Measurements from ENCODE around the gene CAMTA1. TPM values are rescaled to one million over a fixed set of nuclear protein-coding genes. Genes with fewer than 3 reads are reported as not detected.

The CAMTA1 gene
- total RNA-seq, 1 experiment from 2014 or later, result 118 TPM

GRCh38 chr1:6967431-6968111, 182.3 kb downstream of the CAMTA1 start:
- DNase-seq, result peak; percentile 92
- H3K27ac ChIP-seq (ENCODE audit: low read length), result peak overlapping the region; percentile 54
- no peaks in the 10 kb centered on the region for H4K20me1 ChIP-seq (ENCODE audit: insufficient read depth, low read depth, low read length)
- H3K9me3 ChIP-seq (ENCODE audit: low read length), result no peaks in the 10 kb centered on the region
- H3K4me2 ChIP-seq (ENCODE audit: low read depth, low read length, poor library complexity, severe bottlenecking), result peak overlapping the region; percentile 24
- peak overlapping the region; percentile 29 for H3K9ac ChIP-seq (ENCODE audit: low read length)
- peaks cover 51% of the 10 kb centered on the region for H3K4me1 ChIP-seq (ENCODE audit: low read length)
- H3K9me2 ChIP-seq (replicated peaks; ENCODE audit: insufficient read depth, low read length), result no peaks in the 10 kb centered on the region
- H3K4me3 ChIP-seq (ENCODE audit: low read length), result peak overlapping the region; percentile 2; the same call in 1 of the 2 replicates
- no peak overlapping the region for H2AFZ ChIP-seq (ENCODE audit: low read length)
- H3K36me3 ChIP-seq (ENCODE audit: insufficient read depth, low read length), result no peaks in the 10 kb centered on the region
- H3K79me2 ChIP-seq (ENCODE audit: low read length), result no peaks in the 10 kb centered on the region
- H3K27me3 ChIP-seq (ENCODE audit: low read length), result no peaks in the 10 kb centered on the region; the same call in 1 of the 2 replicates

GRCh38 chr1:6969106-6969505, 183.9 kb downstream of the CAMTA1 start:
- Histone ChIP-seq H3K4me2 (ENCODE audit: low read depth, low read length, poor library complexity, severe bottlenecking) (no peak overlapping the region), H4K20me1 (ENCODE audit: insufficient read depth, low read depth, low read length) (no peaks in the 10 kb centered on the region), H3K9me2 (replicated peaks; ENCODE audit: insufficient read depth, low read length) (no peaks in the 10 kb centered on the region), H3K4me1 (ENCODE audit: low read length) (peaks cover 48% of the 10 kb centered on the region), H3K27ac (ENCODE audit: low read length) (no peak overlapping the region), H2AFZ (ENCODE audit: low read length) (no peak overlapping the region), H3K9me3 (ENCODE audit: low read length) (no peaks in the 10 kb centered on the region), H3K36me3 (ENCODE audit: insufficient read depth, low read length) (no peaks in the 10 kb centered on the region), H3K79me2 (ENCODE audit: low read length) (no peaks in the 10 kb centered on the region), H3K27me3 (ENCODE audit: low read length) (no peaks in the 10 kb centered on the region; the same call in 1 of the 2 replicates), H3K9ac (ENCODE audit: low read length) (no peak overlapping the region), H3K4me3 (ENCODE audit: low read length) (no peak overlapping the region)
- no peak for DNase-seq

GRCh38 chr1:6969762-6970161, 184.5 kb downstream of the CAMTA1 start:
- Histone ChIP-seq H3K4me2 (ENCODE audit: low read depth, low read length, poor library complexity, severe bottlenecking) (no peak overlapping the region), H3K27me3 (ENCODE audit: low read length) (no peaks in the 10 kb centered on the region; the same call in 1 of the 2 replicates), H4K20me1 (ENCODE audit: insufficient read depth, low read depth, low read length) (no peaks in the 10 kb centered on the region), H3K9me3 (ENCODE audit: low read length) (no peaks in the 10 kb centered on the region), H2AFZ (ENCODE audit: low read length) (no peak overlapping the region), H3K9ac (ENCODE audit: low read length) (no peak overlapping the region), H3K4me3 (ENCODE audit: low read length) (no peak overlapping the region), H3K79me2 (ENCODE audit: low read length) (no peaks in the 10 kb centered on the region), H3K9me2 (replicated peaks; ENCODE audit: insufficient read depth, low read length) (no peaks in the 10 kb centered on the region), H3K27ac (ENCODE audit: low read length) (no peak overlapping the region), H3K36me3 (ENCODE audit: insufficient read depth, low read length) (no peaks in the 10 kb centered on the region), H3K4me1 (ENCODE audit: low read length) (peaks cover 42% of the 10 kb centered on the region)
- DNase-seq, result no peak

GRCh38 chr1:6970221-6970620, 185.0 kb downstream of the CAMTA1 start:
- DNase-seq, result no peak
- no peaks in the 10 kb centered on the region for H3K79me2 ChIP-seq (ENCODE audit: low read length)

GRCh38 chr1:6971048-6971447, 185.8 kb downstream of the CAMTA1 start:
- Histone ChIP-seq H3K36me3 (ENCODE audit: insufficient read depth, low read length) (no peaks in the 10 kb centered on the region), H3K27me3 (ENCODE audit: low read length) (no peaks in the 10 kb centered on the region; the same call in 1 of the 2 replicates), H3K4me3 (ENCODE audit: low read length) (no peak overlapping the region), H2AFZ (ENCODE audit: low read length) (no peak overlapping the region), H3K9me3 (ENCODE audit: low read length) (no peaks in the 10 kb centered on the region), H3K4me1 (ENCODE audit: low read length) (peaks cover 29% of the 10 kb centered on the region), H4K20me1 (ENCODE audit: insufficient read depth, low read depth, low read length) (no peaks in the 10 kb centered on the region; the same call in 1 of the 2 replicates), H3K9me2 (replicated peaks; ENCODE audit: insufficient read depth, low read length) (no peaks in the 10 kb centered on the region), H3K9ac (ENCODE audit: low read length) (no peak overlapping the region), H3K79me2 (ENCODE audit: low read length) (no peaks in the 10 kb centered on the region), H3K4me2 (ENCODE audit: low read depth, low read length, poor library complexity, severe bottlenecking) (no peak overlapping the region), H3K27ac (ENCODE audit: low read length) (no peak overlapping the region)
- no peak for DNase-seq

More at GRCh38 chr1:6970221-6970620, 185.0 kb downstream of the CAMTA1 start:
- H3K9me3 ChIP-seq (ENCODE audit: low read length), result no peaks in the 10 kb centered on the region
- H3K9ac ChIP-seq (ENCODE audit: low read length), result no peak overlapping the region
- no peaks in the 10 kb centered on the region for H3K9me2 ChIP-seq (replicated peaks; ENCODE audit: insufficient read depth, low read length)
- H3K4me3 ChIP-seq (ENCODE audit: low read length), result no peak overlapping the region
- no peaks in the 10 kb centered on the region for H4K20me1 ChIP-seq (ENCODE audit: insufficient read depth, low read depth, low read length)
- no peak overlapping the region for H3K4me2 ChIP-seq (ENCODE audit: low read depth, low read length, poor library complexity, severe bottlenecking)
- H3K27ac ChIP-seq (ENCODE audit: low read length), result no peak overlapping the region
- H3K4me1 ChIP-seq (ENCODE audit: low read length), result peaks cover 37% of the 10 kb centered on the region
- H2AFZ ChIP-seq (ENCODE audit: low read length), result no peak overlapping the region
- no peaks in the 10 kb centered on the region for H3K36me3 ChIP-seq (ENCODE audit: insufficient read depth, low read length)
- H3K27me3 ChIP-seq (ENCODE audit: low read length), result no peaks in the 10 kb centered on the region; the same call in 1 of the 2 replicates

- DNase-seq, result no peak
- Histone ChIP-seq H2AFZ (ENCODE audit: low read length) (no peak overlapping the region), H3K4me1 (ENCODE audit: low read length) (peaks cover 27% of the 10 kb centered on the region), H3K4me3 (ENCODE audit: low read length) (no peak overlapping the region), H3K36me3 (ENCODE audit: insufficient read depth, low read length) (no peaks in the 10 kb centered on the region), H3K79me2 (ENCODE audit: low read length) (no peaks in the 10 kb centered on the region), H3K9ac (ENCODE audit: low read length) (no peak overlapping the region), H3K27me3 (ENCODE audit: low read length) (no peaks in the 10 kb centered on the region), H3K9me2 (replicated peaks; ENCODE audit: insufficient read depth, low read length) (no peaks in the 10 kb centered on the region), H3K4me2 (ENCODE audit: low read depth, low read length, poor library complexity, severe bottlenecking) (no peak overlapping the region), H4K20me1 (ENCODE audit: insufficient read depth, low read depth, low read length) (no peaks in the 10 kb centered on the region; the same call in 1 of the 2 replicates), H3K9me3 (ENCODE audit: low read length) (no peaks in the 10 kb centered on the region), H3K27ac (ENCODE audit: low read length) (no peak overlapping the region)
Observed at GRCh38 chr1:6971699-6972098, 186.4 kb downstream of the CAMTA1 start.

GRCh38 chr1:6972399-6972798, 187.1 kb downstream of the CAMTA1 start:
- H3K4me3 ChIP-seq (ENCODE audit: low read length), result no peak overlapping the region
- H3K27ac ChIP-seq (ENCODE audit: low read length), result no peak overlapping the region
- H3K4me1 ChIP-seq (ENCODE audit: low read length), result peaks cover 20% of the 10 kb centered on the region
- no peak for DNase-seq
- no peaks in the 10 kb centered on the region for H3K9me3 ChIP-seq (ENCODE audit: low read length)
- no peaks in the 10 kb centered on the region for H3K27me3 ChIP-seq (ENCODE audit: low read length)
- H3K9me2 ChIP-seq (replicated peaks; ENCODE audit: insufficient read depth, low read length), result no peaks in the 10 kb centered on the region
- no peaks in the 10 kb centered on the region for H3K36me3 ChIP-seq (ENCODE audit: insufficient read depth, low read length)
- no peak overlapping the region for H3K9ac ChIP-seq (ENCODE audit: low read length)
- H3K79me2 ChIP-seq (ENCODE audit: low read length), result no peaks in the 10 kb centered on the region
- H2AFZ ChIP-seq (ENCODE audit: low read length), result no peak overlapping the region
- H3K4me2 ChIP-seq (ENCODE audit: low read depth, low read length, poor library complexity, severe bottlenecking), result no peak overlapping the region
- H4K20me1 ChIP-seq (ENCODE audit: insufficient read depth, low read depth, low read length), result no peaks in the 10 kb centered on the region; the same call in 1 of the 2 replicates

- Histone ChIP-seq H4K20me1 (ENCODE audit: insufficient read depth, low read depth, low read length) (no peaks in the 10 kb centered on the region; the same call in 1 of the 2 replicates), H3K27ac (ENCODE audit: low read length) (no peak overlapping the region), H3K36me3 (ENCODE audit: insufficient read depth, low read length) (no peaks in the 10 kb centered on the region), H3K4me3 (ENCODE audit: low read length) (no peak overlapping the region), H3K27me3 (ENCODE audit: low read length) (no peaks in the 10 kb centered on the region), H2AFZ (ENCODE audit: low read length) (no peak overlapping the region), H3K9me2 (replicated peaks; ENCODE audit: insufficient read depth, low read length) (no peaks in the 10 kb centered on the region), H3K79me2 (ENCODE audit: low read length) (no peaks in the 10 kb centered on the region), H3K9ac (ENCODE audit: low read length) (no peak overlapping the region), H3K4me1 (ENCODE audit: low read length) (peaks cover 13% of the 10 kb centered on the region), H3K4me2 (ENCODE audit: low read depth, low read length, poor library complexity, severe bottlenecking) (no peak overlapping the region), H3K9me3 (ENCODE audit: low read length) (no peaks in the 10 kb centered on the region)
- DNase-seq, result no peak
Observed at GRCh38 chr1:6975331-6976043, 190.2 kb downstream of the CAMTA1 start.
